Left ventricle myocardium superior (tissue), 1 donor: ENCODE measurements around the gene QKI. TPM values are rescaled to one million over a fixed set of nuclear protein-coding genes. Genes with fewer than 3 reads are reported as not detected.
A peak's percentile ranks its signal among the peaks of the same experiment; 100 is the strongest.
"Not testable (repeated sequence)": the region's sequence is repeated elsewhere in the genome, so short reads cannot be mapped to it uniquely, and the experiment has no call there.

Experiments
- ATAC-seq: fragments of 200-7000 bp; cut with Tn5 transposase; one replicate; pipeline ENCODE4 v1.9.1; 2020; ENCODE audit warnings: mild to moderate bottlenecking, moderate library complexity
- DNase-seq: peaks from one replicate; pipeline ENCODE4 v3.0.0-alpha.2; 2020
- intact Hi-C: fragments of 100-400 bp; cut with micrococcal nuclease; formaldehyde crosslinking; loops from one replicate; pipeline ENCODE4 v1.11.0; 2022
- total RNA-seq: library from RNA; stranded (reverse); fragmentation: NEBNext Ultra II Directional; extraction: Animal tissue kit (Norgen Biotek cat#: 25700); gene quantifications from one replicate; pipeline ENCODE4 v1.2.1, GENCODE V29; 2021
- donor health status: DM: no; HTN: yes; CAD: no; lungs with severe emphysema.

Gene QKI
- total RNA-seq, 1 donor from 2014 or later, result 502 TPM

DNA sequence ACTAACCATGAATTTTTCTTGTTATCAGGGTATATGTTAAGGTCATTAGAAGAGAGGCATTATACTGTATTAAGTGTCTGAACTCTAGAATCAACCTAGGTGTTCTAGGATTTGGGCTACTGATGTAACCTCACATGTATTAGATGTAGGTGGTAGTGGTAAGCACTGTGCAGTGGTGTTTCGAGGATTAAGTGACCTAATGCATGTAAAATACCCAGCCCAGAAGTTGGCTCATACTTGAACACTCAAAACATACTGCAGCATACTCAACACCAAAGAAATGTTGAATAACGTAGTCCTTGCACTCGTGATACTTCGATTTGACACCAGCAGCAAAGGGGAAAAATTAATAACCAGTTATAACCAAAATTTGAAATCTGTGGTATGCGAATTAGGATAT is 48.7 kb downstream of the QKI start:
- no peak for DNase-seq
- intact Hi-C loops, result no loop called here
- peak; percentile 3 for ATAC-seq

DNA sequence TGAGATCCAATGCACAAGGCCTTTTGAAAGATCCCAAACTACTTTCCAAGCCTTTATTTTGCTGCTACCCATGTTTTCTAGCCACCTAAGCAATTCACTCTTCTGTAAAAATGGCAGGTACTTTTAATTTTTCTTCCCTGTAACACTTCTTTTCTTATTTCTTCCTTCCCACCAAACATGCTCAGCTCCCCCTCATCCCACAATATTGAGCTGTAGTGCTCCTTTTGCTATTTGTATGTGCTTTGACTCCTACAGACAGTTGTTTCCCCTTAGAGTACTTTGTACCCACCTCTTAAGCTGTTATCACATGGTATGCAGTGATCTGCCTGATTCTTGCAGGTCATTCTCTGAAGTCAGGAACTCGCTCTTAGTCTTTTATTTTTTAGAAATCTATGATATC is 49.3 kb downstream of the QKI start:
- DNase-seq (no peak), ATAC-seq (no peak)
- intact Hi-C loops, result no loop called here

DNA sequence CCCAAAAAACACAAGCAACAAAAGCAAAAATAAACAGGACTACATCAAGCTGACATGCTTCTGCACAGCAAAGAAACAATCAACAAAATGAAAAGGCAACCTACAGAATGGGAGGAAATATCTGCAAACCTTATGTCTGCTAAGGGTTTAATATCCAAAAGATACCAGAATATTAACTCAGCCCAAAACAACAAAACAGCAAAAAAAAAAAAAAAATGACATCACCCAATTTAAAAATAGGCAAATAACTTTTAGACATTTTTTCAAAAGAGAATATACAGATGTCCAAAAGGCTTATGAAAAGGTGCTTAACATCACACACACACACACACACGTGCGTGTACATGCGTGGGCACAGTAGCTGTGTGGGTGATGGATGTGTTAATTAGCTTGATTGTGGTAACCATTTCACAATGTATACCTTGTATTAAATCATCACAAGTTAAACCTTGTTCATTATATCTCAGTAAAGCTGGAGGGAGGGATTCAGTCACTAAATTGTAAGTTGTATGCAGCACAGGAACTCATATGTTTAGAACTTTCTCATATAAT is 52.4 kb downstream of the QKI start:
- DNase-seq (no peak), ATAC-seq (peak; percentile 16)
- intact Hi-C loops, result no loop called here

GRCh38 chr6:163468738-163469137 is 54.2 kb downstream of the QKI start:
- intact Hi-C loops, result no loop called here
- ATAC-seq (no peak), DNase-seq (no peak)

- ATAC-seq (no peak), DNase-seq (no peak)
- intact Hi-C loops, result no loop called here
These were observed 55.0 kb downstream of the QKI start for GRCh38 chr6:163469459-163469985.

DNA sequence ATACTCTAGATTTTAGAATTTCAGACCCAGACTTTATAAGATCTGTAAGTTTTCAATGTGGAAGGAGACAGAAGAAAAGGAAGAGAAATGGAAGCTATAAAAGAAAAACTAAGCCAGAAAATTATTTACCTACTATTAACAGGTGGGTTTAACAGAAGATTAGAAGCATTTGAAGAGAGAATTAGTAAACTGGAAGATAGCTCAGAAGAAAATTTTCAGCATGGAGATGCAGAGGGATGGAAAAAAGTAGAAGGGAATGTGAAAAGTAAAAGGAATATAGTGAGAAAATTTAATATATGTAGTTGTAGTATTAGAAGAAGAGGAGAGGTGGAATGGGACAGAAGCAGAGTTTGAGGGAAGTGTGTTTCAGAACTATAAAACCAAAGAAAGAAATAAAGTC is 56.1 kb downstream of the QKI start:
- intact Hi-C loops, result no loop called here
- no peak for ATAC-seq

DNA sequence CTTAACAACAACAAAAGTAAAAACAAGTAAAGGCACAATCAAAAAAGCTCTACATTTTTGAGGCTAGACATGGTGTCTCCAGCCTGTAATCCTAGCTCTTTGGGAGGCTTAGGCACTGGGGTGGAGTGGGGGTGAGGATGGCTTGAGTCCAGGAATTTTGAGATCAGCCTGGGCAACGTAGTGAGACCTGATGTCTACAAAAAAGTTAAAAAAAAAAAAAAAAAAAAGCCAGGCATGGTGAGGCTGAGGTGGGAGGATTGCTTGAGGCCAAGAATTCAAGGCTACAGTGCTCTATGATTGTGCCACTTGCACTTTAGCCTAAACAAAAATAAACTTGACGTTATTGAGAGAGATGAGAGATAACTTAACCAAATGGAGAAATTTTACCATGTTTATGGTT is 60.1 kb downstream of the QKI start:
- ATAC-seq (peak; percentile 31), DNase-seq (no peak)
- intact Hi-C loops, result no loop called here

More for the DNA sequence above, 56.1 kb downstream of the QKI start:
- no peak for DNase-seq

GRCh38 chr6:163476946-163477345 is 62.4 kb downstream of the QKI start:
- DNase-seq, intact Hi-C loops, ATAC-seq: not testable (repeated sequence)

DNA sequence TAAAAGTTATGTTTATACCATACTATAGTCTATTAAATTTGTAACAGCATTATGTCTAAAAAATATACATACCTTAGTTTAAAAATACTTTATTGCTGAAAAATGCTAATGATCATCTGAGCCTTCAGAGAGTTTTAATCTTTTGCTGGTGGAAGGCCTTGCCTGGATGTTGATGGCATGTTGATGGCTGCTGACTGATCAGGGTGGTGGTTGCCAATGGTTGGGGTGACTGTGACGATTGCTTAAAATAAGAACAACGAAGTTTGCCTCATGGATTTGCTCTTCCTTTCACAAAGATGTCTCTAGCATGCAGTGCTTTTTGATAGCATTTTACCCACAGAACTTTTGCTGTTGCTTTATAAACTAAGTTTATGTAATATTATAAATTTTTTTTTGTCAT is 68.6 kb downstream of the QKI start:
- intact Hi-C loops, result no loop called here
- DNase-seq (no peak), ATAC-seq (peak; percentile 30)

DNA sequence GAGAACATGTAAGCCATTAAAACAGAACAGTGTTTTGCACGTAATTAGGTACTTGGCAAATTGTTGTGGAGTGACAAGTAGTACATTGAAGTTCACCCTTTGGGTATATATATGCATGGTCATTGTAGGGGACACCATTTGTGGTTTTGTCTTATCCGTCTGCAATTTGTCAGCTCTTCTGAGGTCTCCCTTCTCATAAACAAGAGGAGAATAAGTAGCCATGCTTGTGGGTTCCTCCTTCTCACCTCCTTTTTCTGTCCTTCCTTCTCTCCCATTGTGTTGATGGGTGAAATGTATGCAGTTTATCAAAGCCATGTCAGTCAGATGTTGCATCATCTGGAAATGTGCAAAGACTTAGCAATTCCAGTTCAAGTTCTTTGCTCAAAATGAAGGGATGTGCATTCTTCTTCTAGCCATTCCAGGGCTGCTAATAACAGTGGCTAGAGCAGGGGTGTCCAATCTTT is 70.9 kb downstream of the QKI start:
- intact Hi-C loops, result no loop called here
- ATAC-seq, result peak; percentile 3
- DNase-seq, result no peak

GRCh38 chr6:163486821-163487220 is 72.3 kb downstream of the QKI start:
- intact Hi-C loops, result no loop called here
- DNase-seq (no peak), ATAC-seq (no peak)

- no peak for ATAC-seq
- intact Hi-C loops, result no loop called here
- no peak for DNase-seq
These were observed 73.1 kb downstream of the QKI start for GRCh38 chr6:163487606-163488005.

- ATAC-seq, result no peak
These were observed 75.1 kb downstream of the QKI start for GRCh38 chr6:163489584-163489983.

DNA sequence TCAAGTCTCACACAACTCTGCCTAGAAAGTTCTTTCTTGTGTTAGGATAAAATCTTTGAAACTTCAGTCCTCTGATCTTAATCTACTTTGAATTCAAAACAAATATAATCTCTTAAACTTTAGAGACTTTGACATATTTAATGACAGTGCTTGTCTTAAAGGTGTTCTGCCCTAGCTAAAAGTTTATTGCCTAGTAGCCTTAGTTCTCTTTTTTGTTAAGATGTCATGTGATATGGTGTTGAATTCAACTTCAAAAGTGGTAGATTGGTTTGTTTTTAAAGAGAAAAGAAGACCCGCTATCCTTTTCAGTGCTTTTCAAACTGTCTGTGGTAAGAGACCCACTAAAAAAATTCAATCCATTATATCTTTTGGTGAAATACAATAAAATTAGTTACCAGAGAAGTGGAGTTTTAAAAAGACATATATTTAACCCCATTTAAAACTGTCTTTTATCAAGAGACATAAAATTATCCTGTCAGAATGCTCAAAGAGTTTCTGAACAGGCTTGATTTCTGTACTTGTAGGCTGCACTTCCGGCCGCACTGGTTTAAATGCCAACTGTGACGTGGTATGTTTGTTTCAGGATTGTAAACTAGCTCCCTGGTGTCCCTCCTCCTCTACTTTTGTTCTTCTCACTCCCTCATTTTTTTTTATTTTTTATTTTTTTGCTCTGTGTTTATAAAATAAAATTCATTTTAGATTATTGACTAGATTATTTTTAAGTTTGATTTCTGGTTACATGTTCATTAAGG is 76.5 kb downstream of the QKI start:
- intact Hi-C loops, result no loop called here
- DNase-seq (peak; percentile 67), ATAC-seq (peak; percentile 71)

More at GRCh38 chr6:163489584-163489983, 75.1 kb downstream of the QKI start:
- intact Hi-C loops, result no loop called here
- DNase-seq, result no peak

DNA sequence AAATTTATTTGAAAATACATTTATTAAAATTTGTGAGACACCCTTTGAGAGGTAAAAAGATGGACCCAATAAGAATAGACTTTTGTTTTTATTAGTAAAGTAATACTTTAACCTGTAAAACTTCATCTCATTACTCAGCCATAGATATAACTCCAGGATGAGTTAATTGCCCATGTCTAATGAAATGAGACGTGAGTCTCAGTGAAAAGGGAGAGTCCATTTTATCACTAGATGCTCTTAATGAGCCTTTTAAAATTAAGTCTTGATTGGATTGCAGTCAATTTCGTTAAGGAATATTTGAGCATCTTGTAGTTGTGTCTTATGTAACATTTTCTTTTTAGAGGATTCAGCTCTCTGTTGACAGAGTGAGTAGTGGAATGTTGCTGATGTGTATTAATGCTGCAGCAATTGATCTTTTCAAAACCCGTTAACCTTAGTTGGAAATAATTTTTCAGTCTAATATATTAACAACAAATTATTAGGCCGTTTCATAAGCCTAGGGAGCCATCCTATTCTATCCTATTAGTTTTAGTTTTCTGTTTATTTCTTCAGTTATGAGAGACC is 77.3 kb downstream of the QKI start:
- intact Hi-C loops, result no loop called here
- ATAC-seq (no peak), DNase-seq (no peak)

DNA sequence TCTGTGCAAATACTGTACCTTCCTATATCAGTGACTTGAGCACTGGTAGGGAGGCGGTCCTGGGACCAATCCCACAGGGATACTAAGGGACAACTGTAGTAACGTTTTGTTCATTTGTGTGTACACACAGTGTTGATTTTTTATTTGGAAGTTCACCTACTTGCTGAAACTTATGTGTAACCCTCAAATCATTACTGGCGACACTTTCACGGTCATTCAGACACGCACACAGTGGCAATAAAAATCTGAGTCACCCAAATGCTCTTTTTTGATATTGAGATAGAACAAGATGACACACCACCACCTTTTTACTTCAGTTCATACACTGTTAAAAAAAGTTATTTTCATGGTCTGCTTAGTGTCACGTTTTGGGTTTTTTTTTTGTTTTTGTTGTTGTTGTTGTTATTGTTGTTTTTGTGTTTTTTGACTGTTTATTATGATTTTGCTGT is 79.8 kb downstream of the QKI start:
- intact Hi-C loops, result no loop called here
- DNase-seq, result no peak
- ATAC-seq, result no peak

DNA sequence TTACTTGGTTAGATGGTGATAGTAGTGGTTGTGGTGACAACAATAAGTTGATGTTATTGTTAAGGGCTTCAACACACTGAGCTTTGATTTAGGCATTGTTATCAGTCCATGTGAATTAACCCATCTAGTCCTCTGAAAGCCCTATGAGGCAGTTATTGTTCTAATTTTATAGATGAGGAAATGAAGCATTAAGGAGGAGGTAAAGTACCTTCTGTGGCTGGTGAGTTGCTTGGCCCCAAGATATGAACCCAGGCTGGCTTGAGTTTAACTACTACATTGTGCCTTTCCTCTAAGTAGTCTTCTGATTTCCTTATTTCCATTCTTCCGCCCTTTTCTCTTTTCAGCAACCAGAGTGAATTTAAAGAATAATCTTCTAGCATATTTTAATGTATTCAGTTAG is 81.7 kb downstream of the QKI start:
- ATAC-seq (no peak), DNase-seq (no peak)
- intact Hi-C loops, result no loop called here

- DNase-seq, result no peak
- ATAC-seq, result peak; percentile 22
- intact Hi-C loops, result no loop called here
These were observed 85.6 kb downstream of the QKI start for GRCh38 chr6:163500105-163500504.

DNA sequence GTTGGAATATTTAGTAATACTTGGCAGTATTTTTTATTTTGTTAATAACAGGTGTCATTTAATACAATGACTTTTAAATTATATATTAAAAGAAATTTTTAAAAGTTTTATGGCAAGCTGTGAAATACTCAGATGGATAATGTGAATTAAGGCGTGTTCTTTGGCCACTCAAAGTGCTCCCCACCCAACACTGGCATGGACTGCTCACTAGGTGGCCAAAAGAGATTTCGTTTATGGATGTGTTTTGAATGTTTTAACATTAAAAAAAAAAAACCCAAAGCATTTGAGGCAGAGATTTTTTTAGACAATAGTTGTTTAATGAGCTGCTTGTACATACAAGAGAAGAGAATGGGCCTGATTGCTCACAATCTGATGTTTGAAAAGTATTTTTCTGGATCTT is 86.5 kb downstream of the QKI start:
- ATAC-seq, result peak; percentile 15
- no peak for DNase-seq
- intact Hi-C loops, result no loop called here

DNA sequence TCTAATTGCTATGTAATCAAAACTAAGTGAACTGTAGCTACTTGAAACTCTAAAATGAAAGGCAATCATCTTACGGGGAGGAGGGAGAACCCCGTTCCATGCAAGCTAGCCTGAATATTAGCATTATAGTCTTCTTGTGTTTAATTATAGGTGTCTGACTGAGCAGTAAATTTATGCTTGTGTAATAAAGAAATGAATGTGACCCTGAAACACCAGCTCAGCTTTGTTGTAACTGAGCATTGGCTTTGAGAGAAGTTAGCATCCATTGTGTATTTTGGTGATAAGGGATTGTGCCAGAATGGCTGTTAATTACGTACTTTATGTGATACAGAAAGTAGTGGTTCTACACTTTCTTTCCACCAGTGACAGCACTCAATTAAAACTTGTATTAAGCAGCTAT is 86.9 kb downstream of the QKI start:
- peak; percentile 22 for ATAC-seq
- intact Hi-C loops, result no loop called here

More for the DNA sequence above, 86.9 kb downstream of the QKI start:
- DNase-seq, result no peak
